Heart left ventricle (tissue), 16 donors: ENCODE results near the gene LECT2. TPM values are rescaled to one million over a fixed set of nuclear protein-coding genes. Genes with fewer than 3 reads are reported as not detected.

ENCODE experiments used
- ATAC-seq, 4 donors: fragments of 200-7000 bp; cut with Tn5 transposase; one replicate each; pipeline ENCODE4 v1.9.1; 2020 to 2022; ENCODE audit warnings: moderate library complexity in 4 of 4, mild to moderate bottlenecking in 3 of 4, moderate number of reproducible peaks in 1 of 4
- DNase-seq, 5 donors: peaks; one replicate each; pipeline ENCODE4 v3.0.0-alpha.2; 2020
- H3K27ac ChIP-seq, 12 donors: fragments of 200-600 bp; sonication (generic) in 4 of 12; one replicate each; pipeline versions ENCODE4 v1.5.0 to v1.8.0; 2016 to 2022; ENCODE audit warnings: mild to moderate bottlenecking in 2 of 12
- H3K27me3 ChIP-seq, 9 donors: fragments of 200-600 bp; sonication (generic) in 2 of 9; one replicate each; pipeline versions ENCODE4 v1.5.1 to v1.8.0; 2016 to 2022; ENCODE audit warnings: mild to moderate bottlenecking in 3 of 9
- H3K36me3 ChIP-seq, 9 donors: fragments of 200-600 bp; sonication (generic) in 2 of 9; one replicate each; pipeline versions ENCODE4 v1.5.0 to v1.8.0; 2018 to 2022; ENCODE audit warnings: mild to moderate bottlenecking in 2 of 9
- H3K4me1 ChIP-seq, 12 donors: fragments of 200-600 bp; sonication (generic) in 4 of 12; one replicate each; pipeline versions ENCODE4 v1.5.0 to v1.8.0; 2016 to 2022; ENCODE audit warnings: mild to moderate bottlenecking in 3 of 12
- H3K4me3 ChIP-seq, 12 donors: fragments of 200-600 bp; sonication (generic) in 4 of 12; one replicate each; pipeline versions ENCODE4 v1.5.0 to v1.8.0; 2017 to 2022; ENCODE audit warnings: mild to moderate bottlenecking in 9 of 12, moderate library complexity in 4 of 12
- H3K9me3 ChIP-seq, 12 donors: fragments of 200-600 bp; sonication (generic) in 4 of 12; one replicate each; pipeline versions ENCODE4 v1.5.0 to v1.8.0; 2016 to 2022; ENCODE audit warnings: mild to moderate bottlenecking in 1 of 12
- POLR2A ChIP-seq, 2 donors: fragments of 450-650 bp; IDR thresholded peaks; one replicate each; pipeline ENCODE4 v1.6.1; 2017; ENCODE audit warnings: antibody characterized with exemption in 2 of 2, mild to moderate bottlenecking in 2 of 2, moderate library complexity in 2 of 2
- WGBS, 4 donors: extraction: QIAGEN DNeasy Blood & Tissue Kit in 2 of 4; methylation state at CpG; one replicate each; pipeline versions ENCODE4 v1.1.5 to v1.1.7; 2013 to 2018; 5-methylcytosine and 5-hydroxymethylcytosine counted together
- intact Hi-C, 10 donors: fragments of 100-400 bp; cut with DNase I; formaldehyde crosslinking; loops; one replicate each; pipeline versions ENCODE4 v1.11.1 to v1.14.2; 2022
- long read RNA-seq, 3 donors: library from polyadenylated mRNA; unstranded; transcript quantifications; one replicate each; pipeline ENCODE4 v2.0.0, GENCODE V29; 2020 to 2021
- polyA plus RNA-seq, 2 donors: library from polyadenylated mRNA; stranded (reverse); fragments of 200-250 nt; gene quantifications; one replicate each; pipeline ENCODE4 v1.2.3, GENCODE V29; 2013
- total RNA-seq, 9 donors: library from RNA; depleted of rRNA in 2 of 9; stranded (reverse); fragments of >200 nt in 2 of 9; fragmentation: NEBNext Ultra II Directional in 3 of 9; extraction: Animal tissue kit (Norgen Biotek cat#: 25700) in 3 of 9; gene quantifications; one replicate each; pipeline versions ENCODE4 v1.1.0 to v1.2.4, GENCODE V29; 2016 to 2023
- TF ChIP-seq, protein P1 (sequence below), 12 donors: fragments of 200-600 bp; sonication (generic) in 4 of 12; IDR thresholded peaks; one replicate each; pipeline versions ENCODE4 v1.5.0 to v1.8.0; 2018 to 2022; ENCODE audit warnings: antibody characterized with exemption in 12 of 12, mild to moderate bottlenecking in 5 of 12
- donor health status: ischemic (EF 13 %, LVEDD 7.1; RV severe dilation, severe dysfunction).
- donor health status: healthy with polysubstance abuse.
- donor health status: DM: no; HTN: yes; CAD: no.
- donor health status: DM: no; HTN: no; CAD: no.
- donor health status: ischemic (EF 25% LVEDD 6.9; RV normal size, moderate dysfunction).
- donor health status: ischemic (EF 25% LVEDD 5.7; RV mildly dilated, moderate dysfunction).
- donor health status: healthy.
- donor health status: DM: yes; HTN: yes; CAD: no.
- donor health status: ischemic (EF 35%, LVEDD 5.7; RV mildly dilated, moderate dysfunction).
- donor health status: nonischemic (EF 11% LVEDD 7.7; RV severe dilation, severe dysfunction).
- donor health status: DM: yes; HTN: yes; CAD: no.
- donor health status: PGD.
- donor health status: ischemic (EF 29% LVEDD 5.4; RV normal size, mild dysfunction).
- donor health status: nonischemic (EF 23%, LVEDD 6.1; RV moderate dilation, normal function).

The LECT2 gene
- not detected for total RNA-seq
- polyA plus RNA-seq = not detected
- long read RNA-seq, donor 1 = 0 reads
- long read RNA-seq, donor 2 = 0 reads
- long read RNA-seq, donor 3 = 0 reads

DNA sequence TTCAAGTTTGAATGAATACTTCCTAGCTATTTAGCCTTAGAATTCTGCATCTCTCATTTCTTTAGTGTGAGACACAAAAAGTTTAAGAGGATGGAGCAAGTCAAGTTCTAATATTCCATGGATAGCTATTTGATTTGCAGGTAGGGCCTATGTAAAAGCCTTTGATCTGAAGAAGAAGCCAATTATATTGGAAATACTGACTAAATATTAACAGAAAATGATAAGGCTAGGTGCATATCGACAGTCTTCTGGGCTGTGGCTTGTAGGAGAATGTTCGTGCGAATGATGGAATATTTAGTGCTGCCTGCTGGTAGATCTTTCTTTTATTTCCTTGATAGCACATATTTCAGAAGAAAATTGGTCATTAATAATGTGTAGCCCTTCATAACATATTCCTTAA lies at the start of gene LECT2:
Gene LECT2, minus strand, starts transcription at position 85 of the 400 bp plus-strand sequence. CDS start 150 bp downstream, outside the sequence.
- no peak within 1 kb of the TSS for H3K4me3 ChIP-seq
- no peaks in the 10 kb centered on the region for H3K9me3 ChIP-seq
- no peaks in the 10 kb centered on the region for H3K36me3 ChIP-seq
- no peak within 1 kb of the TSS for H3K27ac ChIP-seq
- peaks cover 0 to 7% (median 0%) of the 10 kb centered on the region in 9 donors for H3K27me3 ChIP-seq
- H3K4me1 ChIP-seq = no peaks in the 10 kb centered on the region
- intact Hi-C loops = no loop called here
- WGBS, 4 donors = 83 to 97% (median 96%) methylated on average over 3 of the region's 3 CpGs
- TF ChIP-seq POLR2A (IDR thresholded peaks at IDR 0.05) = no peak
- TF ChIP-seq, protein P1, sequence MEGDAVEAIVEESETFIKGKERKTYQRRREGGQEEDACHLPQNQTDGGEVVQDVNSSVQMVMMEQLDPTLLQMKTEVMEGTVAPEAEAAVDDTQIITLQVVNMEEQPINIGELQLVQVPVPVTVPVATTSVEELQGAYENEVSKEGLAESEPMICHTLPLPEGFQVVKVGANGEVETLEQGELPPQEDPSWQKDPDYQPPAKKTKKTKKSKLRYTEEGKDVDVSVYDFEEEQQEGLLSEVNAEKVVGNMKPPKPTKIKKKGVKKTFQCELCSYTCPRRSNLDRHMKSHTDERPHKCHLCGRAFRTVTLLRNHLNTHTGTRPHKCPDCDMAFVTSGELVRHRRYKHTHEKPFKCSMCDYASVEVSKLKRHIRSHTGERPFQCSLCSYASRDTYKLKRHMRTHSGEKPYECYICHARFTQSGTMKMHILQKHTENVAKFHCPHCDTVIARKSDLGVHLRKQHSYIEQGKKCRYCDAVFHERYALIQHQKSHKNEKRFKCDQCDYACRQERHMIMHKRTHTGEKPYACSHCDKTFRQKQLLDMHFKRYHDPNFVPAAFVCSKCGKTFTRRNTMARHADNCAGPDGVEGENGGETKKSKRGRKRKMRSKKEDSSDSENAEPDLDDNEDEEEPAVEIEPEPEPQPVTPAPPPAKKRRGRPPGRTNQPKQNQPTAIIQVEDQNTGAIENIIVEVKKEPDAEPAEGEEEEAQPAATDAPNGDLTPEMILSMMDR (IDR thresholded peaks at IDR 0.05) = no peak
- no peak for DNase-seq
- no peak for ATAC-seq

DNA sequence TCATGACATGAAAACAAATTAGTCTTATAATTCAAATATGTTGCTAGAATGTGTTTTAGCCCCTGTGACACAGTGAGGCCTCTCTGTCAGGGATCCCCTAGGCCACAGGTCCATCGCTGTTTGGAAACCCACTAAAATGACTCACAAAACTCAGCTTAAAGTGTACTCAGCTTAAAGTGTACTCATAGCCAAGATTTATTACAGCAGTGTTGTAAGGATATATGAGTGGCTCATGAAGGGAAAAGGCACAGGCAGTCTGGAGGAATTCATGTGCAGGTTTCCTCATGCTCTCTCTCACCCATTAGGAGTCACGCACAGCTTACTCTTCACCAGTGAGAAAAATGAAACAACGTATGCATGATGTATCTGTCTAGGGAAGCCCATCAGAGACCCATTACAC lies 49.7 kb upstream of the LECT2 start:
- ATAC-seq = no peak
- TF ChIP-seq, protein P1 (IDR thresholded peaks at IDR 0.05) = no peak
- no peak for TF ChIP-seq POLR2A (IDR thresholded peaks at IDR 0.05)
- 93 to 100% (median 97%) methylated on average over 3 of the region's 3 CpGs for WGBS, 4 donors
- H3K4me1 ChIP-seq = peaks cover 0 to 27% (median 0%) of the 10 kb centered on the region in 12 donors
- H3K4me3 ChIP-seq = no peak overlapping the region
- intact Hi-C loops = no loop called here
- H3K9me3 ChIP-seq = no peaks in the 10 kb centered on the region
- H3K27me3 ChIP-seq = no peaks in the 10 kb centered on the region
- no peak overlapping the region for H3K27ac ChIP-seq
- H3K36me3 ChIP-seq = no peaks in the 10 kb centered on the region
- DNase-seq = no peak

DNA sequence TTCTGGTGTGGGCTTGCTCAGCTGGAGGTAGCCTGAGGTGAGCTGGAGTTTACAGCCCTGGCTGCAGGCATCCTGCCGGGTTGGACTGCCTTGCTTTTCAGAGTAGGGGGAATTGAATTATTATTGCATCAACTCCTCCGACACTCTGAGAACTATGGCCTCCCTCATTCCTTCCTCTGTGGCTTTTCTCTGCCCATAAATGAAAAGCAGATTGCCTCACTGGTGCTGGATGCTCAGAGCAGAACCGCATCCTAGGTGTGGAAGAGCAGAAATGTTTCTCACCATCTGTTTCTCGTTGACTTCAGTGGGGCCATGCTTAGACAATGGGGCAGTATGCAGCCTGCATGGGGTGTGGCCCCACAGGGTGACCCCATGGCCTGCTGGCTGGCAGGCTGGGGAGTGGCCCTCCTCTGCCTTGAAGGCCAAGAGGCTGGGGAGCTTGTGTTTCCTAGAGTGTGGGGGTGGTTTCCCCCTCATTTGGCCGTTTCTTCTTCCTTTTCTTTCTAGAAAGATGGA lies 46.7 kb upstream of the LECT2 start:
- Histone ChIP-seq H3K9me3 (no peaks in the 10 kb centered on the region), H3K36me3 (no peaks in the 10 kb centered on the region), H3K27ac (peak overlapping the region in 3 of 12 donors; percentile 36 to 79 (median 43)), H3K27me3 (no peaks in the 10 kb centered on the region), H3K4me3 (no peak overlapping the region), H3K4me1 (peaks cover 0 to 39% (median 0%) of the 10 kb centered on the region in 12 donors)
- WGBS, 4 donors = 40 to 61% (median 60%) methylated on average over 5 of the region's 5 CpGs
- DNase-seq = peak in 2 of 5 donors; percentile 45 to 55
- TF ChIP-seq, protein P1 (IDR thresholded peaks at IDR 0.05) = no peak
- TF ChIP-seq POLR2A (IDR thresholded peaks at IDR 0.05) = no peak
- intact Hi-C loops = no loop called here
- ATAC-seq = peak; percentile 8 to 82 (median 73)

DNA sequence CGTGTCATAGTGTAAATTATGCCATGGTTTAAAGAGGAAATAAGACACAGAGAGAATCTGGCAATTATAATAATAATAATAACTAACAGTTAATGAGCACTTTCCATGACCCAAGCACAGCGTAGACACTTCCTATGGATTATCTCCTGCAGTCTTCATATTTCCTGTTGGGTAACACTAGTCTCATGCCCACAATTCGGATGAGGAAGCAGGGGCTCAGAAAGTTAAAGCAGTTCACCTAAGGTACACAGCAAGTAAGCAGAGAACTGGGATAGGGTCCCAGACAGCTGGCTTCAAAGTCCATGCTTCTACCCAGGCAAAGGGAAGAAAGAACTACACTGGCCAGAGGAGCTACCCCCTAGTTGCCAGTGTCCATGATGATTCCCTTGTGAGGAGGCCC lies 46.1 kb upstream of the LECT2 start:
- Histone ChIP-seq H3K4me3 (no peak overlapping the region), H3K27me3 (no peaks in the 10 kb centered on the region), H3K27ac (peak overlapping the region in 3 of 12 donors; percentile 36 to 79 (median 43)), H3K4me1 (peaks cover 0 to 42% (median 2%) of the 10 kb centered on the region in 12 donors), H3K9me3 (no peaks in the 10 kb centered on the region), H3K36me3 (no peaks in the 10 kb centered on the region)
- DNase-seq (no peak), ATAC-seq (peak in 3 of 4 donors; percentile 22 to 44 (median 23))
- intact Hi-C loops = no loop called here
- 84 to 93% (median 89%) methylated on average over 3 of the region's 3 CpGs for WGBS, 4 donors
- TF ChIP-seq POLR2A (IDR thresholded peaks at IDR 0.05) = no peak
- TF ChIP-seq, protein P1 (IDR thresholded peaks at IDR 0.05) = no peak
